Neural cell (in vitro differentiated cells): ENCODE measurements around the gene DDX31. TPM values are rescaled to one million over a fixed set of nuclear protein-coding genes. Genes with fewer than 3 reads are reported as not detected.

Source experiments
- H2AFZ ChIP-seq: fragments of 200-600, 300-800 bp; sonication (generic), shearing (Covaris generic); 2 replicates; pipeline ENCODE4 v1.6.0; 2014; ENCODE audit warnings: low read depth, mild to moderate bottlenecking, antibody characterized with exemption, low read length, moderate library complexity
- H3F3A ChIP-seq: fragments of 200-600 bp; shearing (Covaris generic); 2 replicates; pipeline ENCODE4 v1.6.1; 2016; ENCODE audit warnings: mild to moderate bottlenecking, moderate library complexity, mixed read lengths, antibody characterized with exemption, low read length; ENCODE audit not compliant: insufficient read depth, poor library complexity, severe bottlenecking
- H3K27ac ChIP-seq: fragments of 200-600, 300-800 bp; sonication (generic), shearing (Covaris generic); 2 replicates; pipeline ENCODE4 v1.5.1; 2014; ENCODE audit warnings: mild to moderate bottlenecking, low read length, moderate library complexity
- H3K27me3 ChIP-seq: fragments of 300-800, 200-600 bp; sonication (generic), shearing (Covaris generic); 2 replicates; pipeline ENCODE4 v1.6.0; 2014; ENCODE audit warnings: mild to moderate bottlenecking, low read depth, low read length, moderate library complexity; ENCODE audit not compliant: insufficient read depth
- H3K36me3 ChIP-seq: fragments of 300-800, 200-600 bp; sonication (generic), shearing (Covaris generic); 2 replicates; pipeline ENCODE4 v1.5.1; 2014; ENCODE audit warnings: mild to moderate bottlenecking, antibody characterized with exemption, low read length, moderate library complexity; ENCODE audit not compliant: insufficient read depth
- H3K4me2 ChIP-seq: fragments of 300-800, 200-600 bp; sonication (generic), shearing (Covaris generic); 2 replicates; pipeline ENCODE4 v1.6.0; 2014; ENCODE audit warnings: mild to moderate bottlenecking, low read length
- H3K4me3 ChIP-seq: fragments of 300-800, 200-600 bp; sonication (generic), shearing (Covaris generic); 2 replicates; pipeline ENCODE4 v1.5.1; 2014; ENCODE audit warnings: mild to moderate bottlenecking, low read length, moderate library complexity
- H3K79me2 ChIP-seq: fragments of 200-600 bp; shearing (Covaris generic); replicated peaks from 2 replicates; pipeline ENCODE4 v1.6.0; 2014; ENCODE audit warnings: mild to moderate bottlenecking, low read length, moderate library complexity; ENCODE audit not compliant: insufficient read depth
- H3K9ac ChIP-seq: fragments of 300-800, 200-600 bp; sonication (generic), shearing (Covaris generic); 2 replicates; pipeline ENCODE4 v1.6.1; 2016; ENCODE audit warnings: mild to moderate bottlenecking, low read length, mixed read lengths
- H3K9me2 ChIP-seq: fragments of 200-600 bp; shearing (Covaris generic); 2 replicates; pipeline ENCODE4 v1.6.1; 2016; ENCODE audit warnings: mild to moderate bottlenecking, low read length, mixed read lengths; ENCODE audit not compliant: insufficient read depth
- H3K9me3 ChIP-seq: fragments of 200-600, 300-800 bp; sonication (generic), shearing (Covaris generic); 2 replicates; pipeline ENCODE4 v1.6.1; 2016; ENCODE audit warnings: mild to moderate bottlenecking, mixed run types, low read length, moderate library complexity, mixed read lengths
- H4K20me1 ChIP-seq: fragments of 200-600 bp; shearing (Covaris generic); 2 replicates; pipeline ENCODE4 v1.6.1; 2016; ENCODE audit warnings: mild to moderate bottlenecking, mixed run types; ENCODE audit not compliant: insufficient read depth
- EP300 ChIP-seq: fragments of 450-650 bp; conservative IDR thresholded peaks from 2 replicates; pipeline ENCODE4 v1.6.1; 2014; ENCODE audit warnings: antibody characterized with exemption, mild to moderate bottlenecking, moderate library complexity; ENCODE audit not compliant: poor library complexity, severe bottlenecking
- EZH2 ChIP-seq: fragments of 200-600, 300-800 bp; shearing (Covaris generic), sonication (generic); IDR thresholded peaks from 2 replicates; pipeline ENCODE4 v1.6.1; 2014; ENCODE audit warnings: antibody characterized with exemption, low read length, borderline replicate concordance, mild to moderate bottlenecking; ENCODE audit not compliant: insufficient read depth, poor library complexity, severe bottlenecking
- MXI1 ChIP-seq: fragments of 450-650 bp; conservative IDR thresholded peaks from 2 replicates; pipeline ENCODE4 v1.6.1; 2014; ENCODE audit warnings: antibody characterized with exemption, mild to moderate bottlenecking; ENCODE audit not compliant: poor library complexity, severe bottlenecking
- POLR2AphosphoS5 ChIP-seq: IDR thresholded peaks from 2 replicates; pipeline ENCODE4 v1.6.1; 2012
- RAD21 ChIP-seq: fragments of 450-650 bp; conservative IDR thresholded peaks from 2 replicates; pipeline ENCODE4 v1.6.1; 2014; ENCODE audit warnings: antibody characterized with exemption, mild to moderate bottlenecking, moderate library complexity
- SMC3 ChIP-seq: fragments of 450-650 bp; conservative IDR thresholded peaks from 2 replicates; pipeline ENCODE4 v1.6.1; 2014; ENCODE audit warnings: antibody characterized with exemption, mild to moderate bottlenecking, moderate library complexity; ENCODE audit not compliant: poor library complexity
- TAF1 ChIP-seq: IDR thresholded peaks from 2 replicates; pipeline ENCODE4 v1.6.1; 2012; ENCODE audit warnings: low read depth
- polyA plus RNA-seq: library from polyadenylated mRNA; depleted of rRNA; stranded (reverse); fragments of >200 nt; gene quantifications from 2 replicates; pipeline ENCODE4 v1.2.3, GENCODE V29; 2014
- TF ChIP-seq, protein P1 (sequence below): IDR thresholded peaks from 2 replicates; pipeline ENCODE4 v1.6.1; 2012; ENCODE audit warnings: borderline replicate concordance
- TF ChIP-seq, protein P2 (sequence below): fragments of 450-650 bp; IDR thresholded peaks from 2 replicates; pipeline ENCODE4 v1.5.1; 2014; ENCODE audit warnings: antibody characterized with exemption, mild to moderate bottlenecking, moderate library complexity; ENCODE audit not compliant: poor library complexity, severe bottlenecking

DDX31 gene
- polyA plus RNA-seq, 1 donor from 2014 or later, result 12.8 TPM

GRCh38 chr9:132632413-132633129 lies 37.2 kb downstream of the DDX31 start:
- Histone ChIP-seq H3F3A (no peaks in the 10 kb centered on the region), H2AFZ (no peak overlapping the region), H3K9me3 (no peaks in the 10 kb centered on the region), H4K20me1 (no peaks in the 10 kb centered on the region), H3K9ac (no peak overlapping the region), H3K79me2 (no peaks in the 10 kb centered on the region), H3K36me3 (no peaks in the 10 kb centered on the region), H3K4me3 (no peak overlapping the region), H3K27ac (no peak overlapping the region), H3K9me2 (no peaks in the 10 kb centered on the region), H3K4me2 (no peak overlapping the region), H3K27me3 (no peaks in the 10 kb centered on the region)
- TF ChIP-seq, protein P1, sequence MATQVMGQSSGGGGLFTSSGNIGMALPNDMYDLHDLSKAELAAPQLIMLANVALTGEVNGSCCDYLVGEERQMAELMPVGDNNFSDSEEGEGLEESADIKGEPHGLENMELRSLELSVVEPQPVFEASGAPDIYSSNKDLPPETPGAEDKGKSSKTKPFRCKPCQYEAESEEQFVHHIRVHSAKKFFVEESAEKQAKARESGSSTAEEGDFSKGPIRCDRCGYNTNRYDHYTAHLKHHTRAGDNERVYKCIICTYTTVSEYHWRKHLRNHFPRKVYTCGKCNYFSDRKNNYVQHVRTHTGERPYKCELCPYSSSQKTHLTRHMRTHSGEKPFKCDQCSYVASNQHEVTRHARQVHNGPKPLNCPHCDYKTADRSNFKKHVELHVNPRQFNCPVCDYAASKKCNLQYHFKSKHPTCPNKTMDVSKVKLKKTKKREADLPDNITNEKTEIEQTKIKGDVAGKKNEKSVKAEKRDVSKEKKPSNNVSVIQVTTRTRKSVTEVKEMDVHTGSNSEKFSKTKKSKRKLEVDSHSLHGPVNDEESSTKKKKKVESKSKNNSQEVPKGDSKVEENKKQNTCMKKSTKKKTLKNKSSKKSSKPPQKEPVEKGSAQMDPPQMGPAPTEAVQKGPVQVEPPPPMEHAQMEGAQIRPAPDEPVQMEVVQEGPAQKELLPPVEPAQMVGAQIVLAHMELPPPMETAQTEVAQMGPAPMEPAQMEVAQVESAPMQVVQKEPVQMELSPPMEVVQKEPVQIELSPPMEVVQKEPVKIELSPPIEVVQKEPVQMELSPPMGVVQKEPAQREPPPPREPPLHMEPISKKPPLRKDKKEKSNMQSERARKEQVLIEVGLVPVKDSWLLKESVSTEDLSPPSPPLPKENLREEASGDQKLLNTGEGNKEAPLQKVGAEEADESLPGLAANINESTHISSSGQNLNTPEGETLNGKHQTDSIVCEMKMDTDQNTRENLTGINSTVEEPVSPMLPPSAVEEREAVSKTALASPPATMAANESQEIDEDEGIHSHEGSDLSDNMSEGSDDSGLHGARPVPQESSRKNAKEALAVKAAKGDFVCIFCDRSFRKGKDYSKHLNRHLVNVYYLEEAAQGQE, result no peak
- no peak for TF ChIP-seq MXI1
- TF ChIP-seq EP300, result no peak
- no peak for TF ChIP-seq RAD21
- TF ChIP-seq, protein P2, sequence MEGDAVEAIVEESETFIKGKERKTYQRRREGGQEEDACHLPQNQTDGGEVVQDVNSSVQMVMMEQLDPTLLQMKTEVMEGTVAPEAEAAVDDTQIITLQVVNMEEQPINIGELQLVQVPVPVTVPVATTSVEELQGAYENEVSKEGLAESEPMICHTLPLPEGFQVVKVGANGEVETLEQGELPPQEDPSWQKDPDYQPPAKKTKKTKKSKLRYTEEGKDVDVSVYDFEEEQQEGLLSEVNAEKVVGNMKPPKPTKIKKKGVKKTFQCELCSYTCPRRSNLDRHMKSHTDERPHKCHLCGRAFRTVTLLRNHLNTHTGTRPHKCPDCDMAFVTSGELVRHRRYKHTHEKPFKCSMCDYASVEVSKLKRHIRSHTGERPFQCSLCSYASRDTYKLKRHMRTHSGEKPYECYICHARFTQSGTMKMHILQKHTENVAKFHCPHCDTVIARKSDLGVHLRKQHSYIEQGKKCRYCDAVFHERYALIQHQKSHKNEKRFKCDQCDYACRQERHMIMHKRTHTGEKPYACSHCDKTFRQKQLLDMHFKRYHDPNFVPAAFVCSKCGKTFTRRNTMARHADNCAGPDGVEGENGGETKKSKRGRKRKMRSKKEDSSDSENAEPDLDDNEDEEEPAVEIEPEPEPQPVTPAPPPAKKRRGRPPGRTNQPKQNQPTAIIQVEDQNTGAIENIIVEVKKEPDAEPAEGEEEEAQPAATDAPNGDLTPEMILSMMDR, result no peak
- no peak for TF ChIP-seq EZH2
- no peak for TF ChIP-seq POLR2AphosphoS5
- TF ChIP-seq SMC3, result no peak
- no peak for TF ChIP-seq TAF1

DNA sequence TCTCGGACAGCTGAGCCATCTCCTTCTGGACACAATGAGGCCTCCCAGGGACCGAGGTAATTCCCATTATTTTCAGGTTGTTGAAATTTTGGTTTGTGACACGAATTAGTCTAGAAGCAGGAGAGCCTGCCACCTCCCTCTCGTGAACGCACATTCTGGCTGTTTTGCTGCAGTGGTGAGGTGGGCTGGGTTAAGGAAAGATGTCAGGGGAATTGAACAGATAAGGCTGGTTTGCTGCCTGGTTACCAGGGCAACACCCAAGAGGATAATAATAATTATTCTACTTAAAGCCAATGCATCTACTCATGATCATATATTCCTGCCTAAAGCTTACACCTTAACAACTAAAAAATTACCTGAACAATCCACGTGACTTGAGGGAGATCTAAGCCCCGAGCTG lies 38.1 kb downstream of the DDX31 start:
- Histone ChIP-seq H3K27ac (peak overlapping the region; percentile 50), H3K27me3 (no peaks in the 10 kb centered on the region), H3K79me2 (no peaks in the 10 kb centered on the region), H3K9me3 (no peaks in the 10 kb centered on the region), H3K4me2 (peak overlapping the region; percentile 6), H3K4me3 (peak overlapping the region; percentile 38), H4K20me1 (no peaks in the 10 kb centered on the region), H2AFZ (peak overlapping the region; percentile 19), H3K9me2 (no peaks in the 10 kb centered on the region), H3F3A (no peaks in the 10 kb centered on the region), H3K9ac (peak overlapping the region; percentile 35), H3K36me3 (no peaks in the 10 kb centered on the region)
- TF ChIP-seq EZH2 (no peak), SMC3 (no peak), RAD21 (no peak), EP300 (no peak), MXI1 (no peak), POLR2AphosphoS5 (no peak)
- TF ChIP-seq, protein P1, result no peak
- TF ChIP-seq, protein P2, result no peak
